HCT116 (cell line): Measurements from ENCODE around the gene PRMT3. TPM values are rescaled to one million over a fixed set of nuclear protein-coding genes. Genes with fewer than 3 reads are reported as not detected.

Experiments used
- ATAC-seq: fragments of 200-7000 bp; cut with Tn5 transposase; 2 replicates; pipeline ENCODE4 v1.9.1; 2020; ENCODE audit warnings: mild to moderate bottlenecking, moderate library complexity
- BruUV-seq: library from RNA; stranded (reverse); fragments of 400-500 nt; replicated peaks from 2 replicates; lab custom pipeline; 2021; lab: Mats Ljungman, UMichigan
- CTCF ChIA-PET: fragments of 300-600 bp; sonication (Branson Sonifier 250); formaldehyde crosslinking; loops from one replicate; lab custom pipeline; 2021; ENCODE audit warnings: antibody characterized with exemption; lab: Charles Lee
- POLR2A ChIA-PET: fragments of 300-600, 350-600 bp; sonication (Branson Sonifier 250); formaldehyde crosslinking; loops from one replicate; lab custom pipeline; 2021; ENCODE audit warnings: antibody characterized with exemption; lab: Charles Lee
- RAD21 ChIA-PET, 2 experiments: fragments of 300-600 bp; sonication (Branson Sonifier 250); formaldehyde crosslinking; loops; one replicate each; lab custom pipeline; 2023; ENCODE audit warnings: low total read pairs in 2 of 2; ENCODE audit not compliant: uncharacterized antibody in 2 of 2, unreplicated experiment in 2 of 2, low non-redundant PET in 1 of 2; lab: Charles Lee
- DNase-seq: peaks from one replicate; pipeline ENCODE4 v3.0.0-alpha.2; 2010; ENCODE audit warnings: low read depth, low spot score
- H2AFZ ChIP-seq: fragments of 200-600 bp; shearing (Covaris generic), sonication (generic); 2 replicates; pipeline ENCODE4 v1.6.1; 2017; ENCODE audit warnings: low read depth, mixed run types, mixed read lengths, antibody characterized with exemption, low read length; ENCODE audit not compliant: poor library complexity, severe bottlenecking
- H3K27ac ChIP-seq: 2 replicates; pipeline ENCODE4 v1.5.1; 2012; ENCODE audit warnings: low read depth, low read length
- H3K27me3 ChIP-seq: fragments of 200-600 bp; sonication (generic); 2 replicates; pipeline ENCODE4 v1.6.1; 2016; ENCODE audit warnings: mixed run types, low read length, mixed read lengths; ENCODE audit not compliant: insufficient read depth
- H3K36me3 ChIP-seq, 2 experiments: fragments of 200-500 bp in 1 of 2; fragments of 200-600 bp in 1 of 2; sonication (Bioruptor generic) in 1 of 2; sonication (generic) in 1 of 2; 2 replicates each; pipeline versions ENCODE4 v1.5.1 to v1.6.1; 2014 to 2016; ENCODE audit warnings: low read length in 2 of 2, inconsistent platforms in 1 of 2, mixed read lengths in 1 of 2, mixed run types in 1 of 2; ENCODE audit not compliant: insufficient read depth in 2 of 2, control insufficient read depth in 1 of 2
- H3K4me1 ChIP-seq, 2 experiments: fragments of 200-600 bp in 1 of 2; sonication (generic) in 1 of 2; 2 replicates each; pipeline versions ENCODE4 v1.5.1 to v1.6.1; 2012 to 2017; ENCODE audit warnings: low read length in 2 of 2, inconsistent platforms in 1 of 2, mild to moderate bottlenecking in 1 of 2, mixed read lengths in 1 of 2, mixed run types in 1 of 2, moderate library complexity in 1 of 2; ENCODE audit not compliant: insufficient read depth in 2 of 2, control insufficient read depth in 1 of 2
- H3K4me2 ChIP-seq: fragments of 200-600 bp; sonication (generic); 2 replicates; pipeline ENCODE4 v1.6.1; 2017; ENCODE audit warnings: mixed run types, low read length, mixed read lengths
- H3K4me3 ChIP-seq, 2 experiments: fragments of 200-600 bp in 1 of 2; sonication (generic) in 1 of 2; replicated peaks in 1 of 2; 2 replicates each; pipeline ENCODE4 v1.5.1; 2011 to 2016; ENCODE audit warnings: low read length in 2 of 2, control low read depth in 1 of 2, low read depth in 1 of 2, mild to moderate bottlenecking in 1 of 2, mixed read lengths in 1 of 2, mixed run types in 1 of 2
- H3K79me2 ChIP-seq: fragments of 200-600 bp; sonication (generic); 2 replicates; pipeline ENCODE4 v1.6.1; 2017; ENCODE audit warnings: mild to moderate bottlenecking, mixed run types, low read length, moderate library complexity, mixed read lengths; ENCODE audit not compliant: insufficient read depth
- H3K9ac ChIP-seq: fragments of 200-600 bp; sonication (generic); 2 replicates; pipeline ENCODE4 v1.6.1; 2016; ENCODE audit warnings: low read length, mixed read lengths
- H3K9me2 ChIP-seq: fragments of 200-600 bp; sonication (generic), shearing (Covaris generic); 2 replicates; pipeline ENCODE4 v1.6.1; 2017; ENCODE audit warnings: mixed run types, mild to moderate bottlenecking, moderate library complexity; ENCODE audit not compliant: insufficient read depth
- H3K9me3 ChIP-seq, 2 experiments: fragments of 200-500 bp in 1 of 2; fragments of 200-600 bp in 1 of 2; sonication (Bioruptor generic) in 1 of 2; sonication (generic) in 1 of 2; 2 replicates each; pipeline ENCODE4 v1.6.1; 2014 to 2017; ENCODE audit warnings: low read length in 2 of 2, mixed read lengths in 2 of 2, inconsistent platforms in 1 of 2, low read depth in 1 of 2, mild to moderate bottlenecking in 1 of 2, mixed run types in 1 of 2, moderate library complexity in 1 of 2; ENCODE audit not compliant: control insufficient read depth in 1 of 2, insufficient read depth in 1 of 2
- H4K20me1 ChIP-seq: fragments of 200-600 bp; sonication (generic), shearing (Covaris generic); 2 replicates; pipeline ENCODE4 v1.6.1; 2017; ENCODE audit warnings: mixed run types, mild to moderate bottlenecking, moderate library complexity; ENCODE audit not compliant: insufficient read depth
- CBX3 ChIP-seq: IDR thresholded peaks from 2 replicates; pipeline ENCODE4 v1.6.1; 2012; ENCODE audit warnings: low read depth
- CEBPB ChIP-seq: IDR thresholded peaks from 2 replicates; pipeline ENCODE4 v1.6.1; 2012; ENCODE audit warnings: low read depth
- EZH2 ChIP-seq: fragments of 200-600 bp; sonication (generic); IDR thresholded peaks from 2 replicates; pipeline ENCODE4 v1.6.1; 2017; ENCODE audit warnings: antibody characterized with exemption, mixed run types
- JUND ChIP-seq: IDR thresholded peaks from 2 replicates; pipeline ENCODE4 v1.6.1; 2012
- SIN3A ChIP-seq: IDR thresholded peaks from 2 replicates; pipeline ENCODE4 v1.6.1; 2012; ENCODE audit warnings: low read depth
- SP1 ChIP-seq: IDR thresholded peaks from 2 replicates; pipeline ENCODE4 v1.6.1; 2012; ENCODE audit warnings: low read depth
- SRF ChIP-seq: IDR thresholded peaks from 2 replicates; pipeline ENCODE4 v1.6.1; 2012; ENCODE audit warnings: low read depth
- TCF7L2 ChIP-seq: IDR thresholded peaks from 2 replicates; pipeline ENCODE4 v1.7.0; 2011; ENCODE audit warnings: borderline replicate concordance, inconsistent platforms; ENCODE audit not compliant: insufficient read depth, insufficient read length; ENCODE audit errors: extremely low read depth
- YY1 ChIP-seq: IDR thresholded peaks from 2 replicates; pipeline ENCODE4 v1.6.1; 2011; ENCODE audit warnings: low read length, low read depth, moderate library complexity, mild to moderate bottlenecking; ENCODE audit not compliant: insufficient replicate concordance; ENCODE audit errors: extremely low read depth
- intact Hi-C: fragments of 100-400 bp; cut with micrococcal nuclease; formaldehyde crosslinking; loops from 2 replicates; pipeline ENCODE4 v1.10.0; 2022
- total RNA-seq: library from RNA; stranded (reverse); gene quantifications from one replicate; pipeline ENCODE4 v1.2.1, GENCODE V29; 2021; ENCODE audit not compliant: unreplicated experiment
- TF ChIP-seq, protein P1 (sequence below), 3 experiments: fragments of 200-600 bp in 1 of 3; sonication (generic) in 1 of 3; IDR thresholded peaks in 2 of 3; conservative IDR thresholded peaks in 1 of 3; 2 replicates each; pipeline ENCODE4 v1.5.1; 2012 to 2017; ENCODE audit warnings: low read depth in 2 of 3, low read length in 2 of 3, antibody characterized with exemption in 1 of 3, borderline replicate concordance in 1 of 3, control low read depth in 1 of 3, mild to moderate bottlenecking in 1 of 3, mixed read lengths in 1 of 3, mixed run types in 1 of 3, moderate library complexity in 1 of 3; ENCODE audit not compliant: insufficient read depth in 1 of 3
- TF ChIP-seq, protein P2 (sequence below): IDR thresholded peaks from 2 replicates; pipeline ENCODE4 v1.6.1; 2012; ENCODE audit warnings: low read depth
- TF ChIP-seq, protein P3 (sequence below): IDR thresholded peaks from 2 replicates; pipeline ENCODE4 v1.6.1; 2012

PRMT3 gene
- total RNA-seq, 1 experiment from 2014 or later: 24.3 TPM

DNA sequence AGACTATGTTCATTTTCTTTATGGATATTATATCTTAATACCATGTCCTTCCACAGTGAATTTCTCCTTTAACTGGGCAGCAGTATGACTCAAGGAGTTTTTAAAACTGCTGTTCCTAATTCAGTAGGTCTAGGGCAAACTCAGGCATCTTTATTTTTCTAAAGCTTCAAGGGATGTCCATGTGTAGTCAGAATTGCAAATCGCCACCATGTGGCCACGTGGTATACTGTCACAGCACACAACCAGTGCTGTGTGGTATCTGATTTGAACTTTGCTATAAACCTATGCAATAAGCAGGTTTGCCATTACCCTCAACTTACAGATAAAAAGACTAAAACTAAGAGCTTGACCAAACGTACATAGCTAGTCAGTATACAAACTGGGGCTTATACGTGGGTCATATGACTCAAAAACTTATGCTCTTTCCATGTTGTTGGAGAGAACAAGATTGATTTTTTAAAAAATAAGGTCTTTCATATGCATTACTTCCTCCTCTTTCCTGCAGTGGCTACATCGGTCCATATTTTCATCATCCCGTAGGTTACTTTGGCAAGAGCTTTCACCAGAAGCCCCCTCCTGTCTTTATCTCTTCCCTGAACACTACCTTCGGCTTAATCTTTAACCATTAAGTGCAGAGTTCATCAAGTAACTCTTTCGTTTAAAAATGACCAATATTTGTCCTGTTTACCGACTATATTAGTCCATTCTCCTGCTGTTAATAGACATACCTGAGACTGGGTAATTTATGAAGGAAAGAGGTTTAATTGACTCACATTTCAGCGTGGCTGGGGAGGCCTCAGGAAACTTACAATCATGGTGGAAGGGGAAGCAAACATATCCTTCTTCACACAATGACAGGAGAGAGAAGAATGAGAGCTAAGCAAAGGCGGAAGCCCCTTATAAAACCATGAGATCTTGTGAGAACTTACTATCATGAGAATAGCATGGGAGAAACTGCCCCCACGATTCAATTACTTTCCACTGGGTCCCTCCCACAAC lies 32.0 kb upstream of the PRMT3 start (continued):
- TF ChIP-seq, protein P1, sequence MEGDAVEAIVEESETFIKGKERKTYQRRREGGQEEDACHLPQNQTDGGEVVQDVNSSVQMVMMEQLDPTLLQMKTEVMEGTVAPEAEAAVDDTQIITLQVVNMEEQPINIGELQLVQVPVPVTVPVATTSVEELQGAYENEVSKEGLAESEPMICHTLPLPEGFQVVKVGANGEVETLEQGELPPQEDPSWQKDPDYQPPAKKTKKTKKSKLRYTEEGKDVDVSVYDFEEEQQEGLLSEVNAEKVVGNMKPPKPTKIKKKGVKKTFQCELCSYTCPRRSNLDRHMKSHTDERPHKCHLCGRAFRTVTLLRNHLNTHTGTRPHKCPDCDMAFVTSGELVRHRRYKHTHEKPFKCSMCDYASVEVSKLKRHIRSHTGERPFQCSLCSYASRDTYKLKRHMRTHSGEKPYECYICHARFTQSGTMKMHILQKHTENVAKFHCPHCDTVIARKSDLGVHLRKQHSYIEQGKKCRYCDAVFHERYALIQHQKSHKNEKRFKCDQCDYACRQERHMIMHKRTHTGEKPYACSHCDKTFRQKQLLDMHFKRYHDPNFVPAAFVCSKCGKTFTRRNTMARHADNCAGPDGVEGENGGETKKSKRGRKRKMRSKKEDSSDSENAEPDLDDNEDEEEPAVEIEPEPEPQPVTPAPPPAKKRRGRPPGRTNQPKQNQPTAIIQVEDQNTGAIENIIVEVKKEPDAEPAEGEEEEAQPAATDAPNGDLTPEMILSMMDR (IDR thresholded peaks at IDR 0.05 in 2 of 3, conservative IDR thresholded peaks at IDR 0.05 in 1 of 3; ENCODE audit: borderline replicate concordance in 1 of 3, insufficient read depth in 1 of 3, low read depth in 2 of 3, low read length in 2 of 3): peak; percentile 28 to 70 (median 64); a peak in 5 of 6 replicates
- TF ChIP-seq, protein P2, sequence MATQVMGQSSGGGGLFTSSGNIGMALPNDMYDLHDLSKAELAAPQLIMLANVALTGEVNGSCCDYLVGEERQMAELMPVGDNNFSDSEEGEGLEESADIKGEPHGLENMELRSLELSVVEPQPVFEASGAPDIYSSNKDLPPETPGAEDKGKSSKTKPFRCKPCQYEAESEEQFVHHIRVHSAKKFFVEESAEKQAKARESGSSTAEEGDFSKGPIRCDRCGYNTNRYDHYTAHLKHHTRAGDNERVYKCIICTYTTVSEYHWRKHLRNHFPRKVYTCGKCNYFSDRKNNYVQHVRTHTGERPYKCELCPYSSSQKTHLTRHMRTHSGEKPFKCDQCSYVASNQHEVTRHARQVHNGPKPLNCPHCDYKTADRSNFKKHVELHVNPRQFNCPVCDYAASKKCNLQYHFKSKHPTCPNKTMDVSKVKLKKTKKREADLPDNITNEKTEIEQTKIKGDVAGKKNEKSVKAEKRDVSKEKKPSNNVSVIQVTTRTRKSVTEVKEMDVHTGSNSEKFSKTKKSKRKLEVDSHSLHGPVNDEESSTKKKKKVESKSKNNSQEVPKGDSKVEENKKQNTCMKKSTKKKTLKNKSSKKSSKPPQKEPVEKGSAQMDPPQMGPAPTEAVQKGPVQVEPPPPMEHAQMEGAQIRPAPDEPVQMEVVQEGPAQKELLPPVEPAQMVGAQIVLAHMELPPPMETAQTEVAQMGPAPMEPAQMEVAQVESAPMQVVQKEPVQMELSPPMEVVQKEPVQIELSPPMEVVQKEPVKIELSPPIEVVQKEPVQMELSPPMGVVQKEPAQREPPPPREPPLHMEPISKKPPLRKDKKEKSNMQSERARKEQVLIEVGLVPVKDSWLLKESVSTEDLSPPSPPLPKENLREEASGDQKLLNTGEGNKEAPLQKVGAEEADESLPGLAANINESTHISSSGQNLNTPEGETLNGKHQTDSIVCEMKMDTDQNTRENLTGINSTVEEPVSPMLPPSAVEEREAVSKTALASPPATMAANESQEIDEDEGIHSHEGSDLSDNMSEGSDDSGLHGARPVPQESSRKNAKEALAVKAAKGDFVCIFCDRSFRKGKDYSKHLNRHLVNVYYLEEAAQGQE: no peak
- TF ChIP-seq EZH2: no peak

DNA sequence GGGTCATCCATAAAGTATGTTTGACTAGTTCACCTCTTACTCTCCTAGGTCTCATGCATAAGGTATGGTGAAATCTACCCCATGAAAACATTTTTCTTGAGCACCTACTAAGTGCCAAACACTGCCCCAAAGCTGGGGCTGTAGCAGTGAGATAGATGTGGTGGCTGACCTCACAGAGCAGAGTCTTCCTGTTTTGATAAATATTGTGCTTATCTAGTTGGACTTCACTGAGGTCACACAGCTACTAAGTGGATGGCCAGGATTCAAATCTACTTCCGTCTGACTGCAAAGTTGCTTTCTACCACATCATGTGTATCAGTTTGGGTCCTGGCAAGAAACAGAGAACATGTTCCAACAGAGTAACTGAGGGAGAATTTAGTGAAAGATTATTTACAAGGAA lies 30.4 kb upstream of the PRMT3 start:
- ChIA-PET POLR2A (no interaction called here), CTCF (interaction anchor here (3.4 kb wide), 1 partner anchor 229 kb away, joined by 13 read pairs; no protein-coding TSS in a partner anchor), RAD21 (no interaction called here)
- intact Hi-C loops: loop anchor here (5.0 to 10.0 kb wide), 3 partner anchors 405 to 802 kb away; no protein-coding TSS in a partner anchor
- H3K27ac ChIP-seq: no peak overlapping the region
- DNase-seq: no peak
- no peak overlapping the region for H3K4me3 ChIP-seq
- no peak for ATAC-seq
- H3K9ac ChIP-seq: no peak overlapping the region
- no peak overlapping the region for H2AFZ ChIP-seq
- no peak overlapping the region for H3K4me2 ChIP-seq
- H3K36me3 ChIP-seq: no peaks in the 10 kb centered on the region
- H3K9me2 ChIP-seq: no peaks in the 10 kb centered on the region
- no TSS peak for BruUV-seq
- no peaks in the 10 kb centered on the region for H3K9me3 ChIP-seq
- H3K27me3 ChIP-seq: no peaks in the 10 kb centered on the region
- H4K20me1 ChIP-seq: no peaks in the 10 kb centered on the region
- H3K4me1 ChIP-seq: peaks cover 0 to 13% of the 10 kb centered on the region in 2 experiments; a peak in 2 of 4 replicates
- H3K79me2 ChIP-seq: no peaks in the 10 kb centered on the region
- TF ChIP-seq JUND (no peak), TCF7L2 (no peak), CEBPB (no peak), SRF (no peak), CBX3 (no peak), YY1 (no peak), SIN3A (no peak), SP1 (no peak)
- TF ChIP-seq, protein P1 (IDR thresholded peaks at IDR 0.05 in 2 of 3, conservative IDR thresholded peaks at IDR 0.05 in 1 of 3; ENCODE audit: borderline replicate concordance in 1 of 3, insufficient read depth in 1 of 3, low read depth in 2 of 3, low read length in 2 of 3): no peak
- TF ChIP-seq, protein P3, sequence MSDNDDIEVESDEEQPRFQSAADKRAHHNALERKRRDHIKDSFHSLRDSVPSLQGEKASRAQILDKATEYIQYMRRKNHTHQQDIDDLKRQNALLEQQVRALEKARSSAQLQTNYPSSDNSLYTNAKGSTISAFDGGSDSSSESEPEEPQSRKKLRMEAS: no peak
